CD14-positive monocyte (primary cell): ENCODE results near the gene GRIK2. TPM values are rescaled to one million over a fixed set of nuclear protein-coding genes. Genes with fewer than 3 reads are reported as not detected.

Experiments
- DNase-seq, 3 donors: peaks; one replicate each; pipeline ENCODE4 v3.0.0-alpha.2; 2011 to 2022
- H2AFZ ChIP-seq: 2 replicates; pipeline ENCODE4 v1.6.0; 2012; ENCODE audit warnings: mild to moderate bottlenecking, low read depth, low read length, inconsistent platforms; ENCODE audit not compliant: insufficient read depth, poor library complexity, severe bottlenecking
- H3K27ac ChIP-seq, 2 donors: 1 replicate in 1 of 2; 2 replicates in 1 of 2; pipeline ENCODE4 v1.5.1; 2012 to 2013; ENCODE audit warnings: low read length in 2 of 2, control low read depth in 1 of 2, inconsistent platforms in 1 of 2, low read depth in 1 of 2, mild to moderate bottlenecking in 1 of 2
- H3K27me3 ChIP-seq, 2 donors: one replicate each; pipeline versions ENCODE4 v1.6.0 to v1.6.1; 2011 to 2013; ENCODE audit warnings: low read length in 2 of 2; ENCODE audit not compliant: control insufficient read depth in 2 of 2, insufficient read depth in 2 of 2
- H3K36me3 ChIP-seq, 2 donors: replicated peaks in 1 of 2; 1 replicate in 1 of 2; 2 replicates in 1 of 2; pipeline versions ENCODE4 v1.5.1 to v1.6.1; 2012 to 2013; ENCODE audit warnings: low read length in 2 of 2, control low read depth in 1 of 2, inconsistent platforms in 1 of 2, mild to moderate bottlenecking in 1 of 2; ENCODE audit not compliant: insufficient read depth in 2 of 2, control insufficient read depth in 1 of 2
- H3K4me1 ChIP-seq, 2 donors: 1 replicate in 1 of 2; 2 replicates in 1 of 2; pipeline versions ENCODE4 v1.5.1 to v1.6.1; 2012 to 2013; ENCODE audit warnings: low read length in 2 of 2, control low read depth in 1 of 2, inconsistent platforms in 1 of 2, mild to moderate bottlenecking in 1 of 2, moderate library complexity in 1 of 2; ENCODE audit not compliant: insufficient read depth in 2 of 2, control insufficient read depth in 1 of 2
- H3K4me2 ChIP-seq: replicated peaks from 2 replicates; pipeline ENCODE3; 2012; ENCODE audit warnings: low read length, moderate library complexity, mild to moderate bottlenecking; ENCODE audit not compliant: poor library complexity, severe bottlenecking; ENCODE audit errors: extremely low read depth
- H3K4me3 ChIP-seq, 3 experiments: fragments of 200-600 bp in 1 of 3; sonication (generic) in 1 of 3; replicated peaks in 1 of 3; 1 replicate in 2 of 3; 2 replicates in 1 of 3; pipeline ENCODE4 v1.5.1; 2011 to 2013; ENCODE audit warnings: low read length in 3 of 3, mild to moderate bottlenecking in 3 of 3, control low read depth in 2 of 3, low read depth in 2 of 3, inconsistent platforms in 1 of 3, moderate library complexity in 1 of 3
- H3K79me2 ChIP-seq: 2 replicates; pipeline ENCODE4 v1.6.0; 2012; ENCODE audit warnings: mild to moderate bottlenecking, control low read depth, inconsistent platforms, low read length, moderate library complexity; ENCODE audit not compliant: insufficient read depth
- H3K9ac ChIP-seq: 2 replicates; pipeline ENCODE4 v1.6.0; 2017; ENCODE audit warnings: low read length, mild to moderate bottlenecking; ENCODE audit not compliant: insufficient read depth, poor library complexity, severe bottlenecking
- H3K9me3 ChIP-seq, 2 donors: replicated peaks in 1 of 2; 1 replicate in 1 of 2; 2 replicates in 1 of 2; pipeline versions ENCODE4 v1.5.1 to v1.6.1; 2012 to 2013; ENCODE audit warnings: low read length in 2 of 2, control low read depth in 1 of 2; ENCODE audit not compliant: control insufficient read depth in 1 of 2, insufficient read depth in 1 of 2
- H4K20me1 ChIP-seq: 2 replicates; pipeline ENCODE4 v1.6.0; 2012; ENCODE audit warnings: mild to moderate bottlenecking, low read length, control low read depth, moderate library complexity; ENCODE audit not compliant: insufficient read depth
- H3K27ac Mint-ChIP-seq, 7 donors: one replicate each; pipeline ENCODE4 v1.8.0; 2020; ENCODE audit warnings: mild to moderate bottlenecking in 7 of 7, mixed read lengths in 7 of 7, moderate library complexity in 6 of 7, inconsistent platforms in 2 of 7
- H3K27me3 Mint-ChIP-seq, 3 donors: one replicate each; pipeline ENCODE4 v1.8.0; 2021 to 2022; ENCODE audit warnings: low read depth in 3 of 3, mild to moderate bottlenecking in 3 of 3, mixed read lengths in 3 of 3, moderate library complexity in 3 of 3, inconsistent platforms in 1 of 3
- H3K36me3 Mint-ChIP-seq, 2 donors: one replicate each; pipeline ENCODE4 v1.8.0; 2020; ENCODE audit warnings: mixed read lengths in 2 of 2, inconsistent platforms in 1 of 2, mild to moderate bottlenecking in 1 of 2
- H3K4me1 Mint-ChIP-seq: one replicate; pipeline ENCODE4 v1.8.0; 2020; ENCODE audit warnings: mild to moderate bottlenecking, mixed read lengths
- H3K4me3 Mint-ChIP-seq, 2 donors: one replicate each; pipeline ENCODE4 v1.8.0; 2020; ENCODE audit warnings: mild to moderate bottlenecking in 2 of 2, mixed read lengths in 2 of 2, moderate library complexity in 1 of 2
- H3K9me3 Mint-ChIP-seq, 7 donors: one replicate each; pipeline ENCODE4 v1.8.0; 2020 to 2022; ENCODE audit warnings: mixed read lengths in 7 of 7, mild to moderate bottlenecking in 6 of 7, moderate library complexity in 6 of 7, inconsistent platforms in 2 of 7
- WGBS: methylation state at CpG from one replicate; pipeline ENCODE4 v1.1.5; 2013; ENCODE audit warnings: missing lambda C conversion rate; ENCODE audit not compliant: insufficient coverage; 5-methylcytosine and 5-hydroxymethylcytosine counted together
- intact Hi-C, 2 donors: fragments of 100-400 bp; cut with micrococcal nuclease; formaldehyde crosslinking; loops; one replicate each; pipeline versions ENCODE4 v1.15.0 to v1.15.1; 2023
- polyA plus RNA-seq, 3 donors: library from polyadenylated mRNA; depleted of rRNA in 1 of 3; unstranded in 2 of 3; stranded (reverse) in 1 of 3; fragments of 300-500 nt in 2 of 3; fragments of >200 nt in 1 of 3; fragmentation: Illumina TruSeq in 2 of 3; gene quantifications; 1 replicate in 2 of 3; 2 replicates in 1 of 3; pipeline ENCODE4 v1.2.3, GENCODE V29; 2012 to 2021
- TF ChIP-seq, protein P1 (sequence below): fragments of 200-600 bp; IDR thresholded peaks from one replicate; pipeline ENCODE4 v1.8.0; 2022; ENCODE audit warnings: antibody characterized with exemption, mild to moderate bottlenecking

GRIK2 gene
- polyA plus RNA-seq, 3 donors, result not detected

DNA sequence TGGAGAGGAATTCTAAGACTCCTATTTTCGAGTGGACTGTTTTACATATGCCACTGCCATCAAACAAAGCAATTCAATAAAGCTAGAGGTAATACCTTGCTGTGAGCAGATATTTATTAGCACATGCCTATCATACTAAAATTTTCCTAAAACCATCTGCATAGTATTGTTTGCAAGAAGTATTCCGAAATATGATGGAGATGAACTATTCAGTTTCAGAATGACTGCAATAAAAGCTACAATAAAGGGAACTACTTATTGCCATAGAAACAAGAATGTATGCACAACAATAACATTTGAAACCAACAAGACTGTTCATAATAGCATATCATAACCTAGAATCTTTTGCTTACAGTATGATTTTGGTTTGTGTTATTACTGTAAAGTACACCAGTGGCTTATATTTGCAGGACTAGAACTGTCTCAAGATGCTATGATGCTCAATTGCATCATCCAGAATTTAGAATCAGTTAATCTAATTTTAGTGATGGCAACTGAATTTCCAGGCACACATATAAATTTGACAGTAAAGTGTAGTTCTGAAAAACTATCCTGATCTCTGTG lies 144.3 kb downstream of the GRIK2 start:
- no peaks in the 10 kb centered on the region for H3K27me3 ChIP-seq
- intact Hi-C loops, result no loop called here

DNA sequence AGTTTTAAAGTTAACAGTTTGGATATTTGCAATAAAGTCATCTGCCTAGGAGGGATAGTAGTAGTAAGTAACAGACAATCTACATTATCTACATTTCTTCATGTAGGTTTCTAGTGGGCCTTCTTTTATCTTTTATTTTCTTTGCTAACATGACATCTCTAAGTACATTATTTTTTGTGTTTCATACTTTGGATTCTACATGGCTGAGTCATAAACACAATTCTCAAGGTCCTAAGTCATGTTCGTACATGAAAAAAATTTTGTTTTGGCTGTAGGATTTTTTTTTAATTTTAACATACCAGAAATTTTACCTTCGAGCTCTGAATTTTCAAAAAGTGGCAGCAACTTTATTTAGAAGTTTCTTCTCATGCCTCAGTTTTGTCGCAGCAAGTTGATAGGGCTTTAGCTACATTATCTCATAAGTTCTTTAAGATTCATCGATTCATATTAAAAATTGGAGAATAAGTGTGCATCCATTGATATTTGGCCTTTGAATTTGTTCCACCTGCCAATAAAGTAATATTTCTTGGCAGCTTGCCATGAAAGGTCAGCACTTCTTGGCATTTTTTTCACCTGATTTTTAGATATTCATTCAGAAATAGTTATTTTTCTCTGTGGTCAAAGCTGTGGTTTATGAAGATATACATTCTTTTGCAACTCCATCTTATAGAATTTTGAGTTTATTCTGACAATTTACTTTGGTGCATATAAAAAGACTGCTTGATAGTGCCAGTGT lies 146.2 kb downstream of the GRIK2 start:
- Histone ChIP-seq H3K4me1 (no peaks in the 10 kb centered on the region), H4K20me1 (no peaks in the 10 kb centered on the region), H2AFZ (no peak overlapping the region), H3K4me3 (no peak overlapping the region), H3K79me2 (no peaks in the 10 kb centered on the region), H3K27me3 (no peaks in the 10 kb centered on the region), H3K9ac (no peak overlapping the region), H3K36me3 (no peaks in the 10 kb centered on the region), H3K27ac (no peak overlapping the region), H3K9me3 (no peaks in the 10 kb centered on the region), H3K4me2 (no peak overlapping the region)
- no peak overlapping the region for H3K27ac Mint-ChIP-seq
- no peaks in the 10 kb centered on the region for H3K4me1 Mint-ChIP-seq
- no peak for DNase-seq
- intact Hi-C loops, result no loop called here
- peaks cover 0 to 2% (median 0%) of the 10 kb centered on the region in 7 donors for H3K9me3 Mint-ChIP-seq
- H3K36me3 Mint-ChIP-seq, result no peaks in the 10 kb centered on the region
- no peak overlapping the region for H3K4me3 Mint-ChIP-seq
- H3K27me3 Mint-ChIP-seq, result peaks cover 0 to 2% (median 0%) of the 10 kb centered on the region in 3 donors
- WGBS, result no CpG with 5 or more reads among the region's 4 CpGs
- TF ChIP-seq, protein P1, sequence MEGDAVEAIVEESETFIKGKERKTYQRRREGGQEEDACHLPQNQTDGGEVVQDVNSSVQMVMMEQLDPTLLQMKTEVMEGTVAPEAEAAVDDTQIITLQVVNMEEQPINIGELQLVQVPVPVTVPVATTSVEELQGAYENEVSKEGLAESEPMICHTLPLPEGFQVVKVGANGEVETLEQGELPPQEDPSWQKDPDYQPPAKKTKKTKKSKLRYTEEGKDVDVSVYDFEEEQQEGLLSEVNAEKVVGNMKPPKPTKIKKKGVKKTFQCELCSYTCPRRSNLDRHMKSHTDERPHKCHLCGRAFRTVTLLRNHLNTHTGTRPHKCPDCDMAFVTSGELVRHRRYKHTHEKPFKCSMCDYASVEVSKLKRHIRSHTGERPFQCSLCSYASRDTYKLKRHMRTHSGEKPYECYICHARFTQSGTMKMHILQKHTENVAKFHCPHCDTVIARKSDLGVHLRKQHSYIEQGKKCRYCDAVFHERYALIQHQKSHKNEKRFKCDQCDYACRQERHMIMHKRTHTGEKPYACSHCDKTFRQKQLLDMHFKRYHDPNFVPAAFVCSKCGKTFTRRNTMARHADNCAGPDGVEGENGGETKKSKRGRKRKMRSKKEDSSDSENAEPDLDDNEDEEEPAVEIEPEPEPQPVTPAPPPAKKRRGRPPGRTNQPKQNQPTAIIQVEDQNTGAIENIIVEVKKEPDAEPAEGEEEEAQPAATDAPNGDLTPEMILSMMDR, result no peak

More for the DNA sequence above, 144.3 kb downstream of the GRIK2 start:
- H3K9me3 ChIP-seq, result no peaks in the 10 kb centered on the region
- H3K9me3 Mint-ChIP-seq, result peaks cover 0 to 1% (median 0%) of the 10 kb centered on the region in 7 donors
- no peak overlapping the region for H2AFZ ChIP-seq
- H3K27me3 Mint-ChIP-seq, result peaks cover 0 to 2% (median 0%) of the 10 kb centered on the region in 3 donors
- no peak overlapping the region for H3K4me3 ChIP-seq
- no peaks in the 10 kb centered on the region for H3K36me3 Mint-ChIP-seq
- no peaks in the 10 kb centered on the region for H3K36me3 ChIP-seq
- no peak for DNase-seq
- no peak overlapping the region for H3K4me2 ChIP-seq
- H3K27ac Mint-ChIP-seq, result no peak overlapping the region
- H3K4me3 Mint-ChIP-seq, result no peak overlapping the region
- no peaks in the 10 kb centered on the region for H3K4me1 Mint-ChIP-seq
- H3K79me2 ChIP-seq, result no peaks in the 10 kb centered on the region
- no peak overlapping the region for H3K27ac ChIP-seq
- no CpG with 5 or more reads among the region's 2 CpGs for WGBS
- no peaks in the 10 kb centered on the region for H4K20me1 ChIP-seq
- TF ChIP-seq, protein P1, result no peak
- H3K9ac ChIP-seq, result no peak overlapping the region
- no peaks in the 10 kb centered on the region for H3K4me1 ChIP-seq
